22Rv1 (cell line): ENCODE data around the gene PAPSS2.

Source experiments
- CTCF ChIP-seq: fragments of 450-650 bp; IDR thresholded peaks from 2 replicates; pipeline ENCODE4 v1.5.1; 2017; ENCODE audit warnings: mild to moderate bottlenecking
- ZFX ChIP-seq: fragments of 450-650 bp; IDR thresholded peaks from 2 replicates; pipeline ENCODE4 v1.6.1; 2017; ENCODE audit warnings: antibody characterized with exemption, borderline replicate concordance

GRCh38 chr10:87715552-87716347 lies 56.1 kb downstream of the PAPSS2 start:
- no peak for TF ChIP-seq CTCF
- no peak for TF ChIP-seq ZFX
